Stimulated activated CD8-positive, alpha-beta memory T cell treated with anti-CD3 and anti-CD28 coated beads, Interleukin-2, amount 100 ng/mL, for 48 hours (primary cell): ENCODE results near the gene DDAH1.

Experiments
- DNase-seq, 2 donors: peaks; one replicate each; pipeline ENCODE4 v3.0.0-alpha.2; 2020; ENCODE audit warnings: low read depth in 2 of 2

The DDAH1 gene

DNA sequence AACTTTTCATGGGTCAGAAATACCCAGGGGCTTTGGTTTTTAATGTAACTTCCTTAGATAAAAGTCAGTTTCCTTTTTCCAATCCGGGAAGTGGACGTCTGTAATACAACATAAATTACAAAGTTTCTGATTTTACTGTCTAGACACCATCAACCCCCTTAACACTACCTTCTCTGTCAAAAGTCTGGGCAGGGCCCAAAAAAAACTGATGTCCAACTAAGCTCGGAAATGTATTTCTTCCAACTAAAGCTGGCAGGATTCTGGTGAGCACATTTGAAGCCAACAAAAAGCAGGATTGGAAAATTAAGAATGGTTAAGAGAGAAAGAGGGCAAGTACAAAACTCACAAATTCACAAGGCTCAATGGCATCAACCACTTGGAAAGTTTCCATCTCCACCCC, 24.3 kb downstream of the DDAH1 start:
- DNase-seq, result no peak

DNA sequence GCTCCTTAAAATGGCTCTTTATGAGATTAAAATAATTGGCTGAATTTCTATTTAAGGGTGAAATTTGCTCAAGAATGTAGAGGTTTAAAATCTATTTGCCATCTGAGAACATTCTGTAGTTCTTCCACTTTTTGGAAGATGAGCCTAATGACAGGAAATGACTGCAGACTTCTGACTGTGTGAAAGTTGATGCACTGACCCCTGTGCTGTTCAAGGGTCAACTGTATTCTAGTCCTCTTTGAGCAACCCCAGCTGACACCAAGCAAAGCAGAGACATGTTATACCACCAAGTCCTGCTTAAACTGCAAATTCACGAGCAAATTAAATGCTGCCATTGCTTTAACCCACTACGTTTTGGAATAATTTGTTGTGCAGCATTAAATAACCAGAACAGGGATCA, 26.6 kb downstream of the DDAH1 start:
- no peak for DNase-seq

DNA sequence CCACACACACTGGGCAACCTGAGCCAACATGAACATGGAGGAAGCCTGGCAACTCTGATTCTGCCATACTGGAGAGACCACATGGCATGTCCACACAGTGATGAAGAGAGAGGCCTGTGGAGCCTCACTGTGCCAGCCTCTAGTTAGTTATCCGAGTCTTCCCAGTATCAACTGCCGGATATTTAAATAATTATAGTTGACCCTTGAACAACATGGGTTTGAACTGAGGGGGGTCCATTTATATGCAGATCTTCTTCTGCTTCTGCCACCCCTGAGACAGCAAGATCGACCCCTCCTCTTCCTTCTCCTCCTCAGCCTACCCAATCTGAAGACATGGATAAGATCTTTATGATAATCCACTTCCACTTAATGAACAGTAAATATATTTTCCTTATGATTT, 27.8 kb downstream of the DDAH1 start:
- DNase-seq, result no peak

DNA sequence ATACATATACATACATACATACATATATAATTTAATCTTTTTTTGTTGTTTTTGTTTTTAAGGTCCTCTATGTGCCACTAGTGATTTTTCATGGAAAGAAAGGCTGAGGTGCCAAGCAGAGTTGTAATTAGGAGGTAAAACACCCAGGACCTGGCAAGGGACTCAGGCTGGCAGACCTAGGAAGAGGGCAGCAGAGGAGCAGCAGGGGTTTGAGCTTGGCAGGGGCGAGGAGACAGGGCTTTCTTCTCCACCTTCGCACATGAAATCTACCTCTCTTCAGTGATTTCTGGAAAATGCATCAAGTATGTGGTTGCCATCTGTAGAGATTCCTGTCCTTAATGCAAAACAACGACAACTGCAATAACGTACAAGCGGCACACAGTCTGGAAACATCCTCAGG, 31.9 kb downstream of the DDAH1 start:
- no peak for DNase-seq

- DNase-seq, result no peak
Measured at GRCh38 chr1:85428471-85429089, 36.4 kb downstream of the DDAH1 start.

- no peak for DNase-seq
Measured at GRCh38 chr1:85427849-85428248, 37.1 kb downstream of the DDAH1 start.

DNA sequence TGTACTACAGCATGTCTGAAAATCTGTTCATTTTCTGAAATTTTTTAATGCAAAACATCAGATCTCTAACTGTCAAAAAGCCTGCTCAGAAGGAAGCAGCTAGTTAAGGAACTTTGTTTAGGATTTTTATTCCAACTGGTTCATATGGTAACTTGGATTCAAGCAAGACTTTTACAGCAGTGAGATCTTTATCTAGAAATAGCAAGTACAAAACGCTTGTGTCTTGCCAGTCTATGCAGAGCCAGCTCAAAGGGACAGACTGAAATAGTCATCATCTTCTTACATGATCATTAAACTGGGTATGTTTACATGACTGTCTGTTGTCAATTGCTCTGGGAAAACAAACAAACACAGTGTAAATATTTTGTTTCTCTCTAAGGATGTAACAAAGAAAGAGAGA, 37.6 kb downstream of the DDAH1 start:
- DNase-seq, result no peak

- no peak for DNase-seq
Measured at GRCh38 chr1:85421179-85421578, 43.8 kb downstream of the DDAH1 start.

GRCh38 chr1:85420199-85420598, 44.8 kb downstream of the DDAH1 start:
- no peak for DNase-seq

DNA sequence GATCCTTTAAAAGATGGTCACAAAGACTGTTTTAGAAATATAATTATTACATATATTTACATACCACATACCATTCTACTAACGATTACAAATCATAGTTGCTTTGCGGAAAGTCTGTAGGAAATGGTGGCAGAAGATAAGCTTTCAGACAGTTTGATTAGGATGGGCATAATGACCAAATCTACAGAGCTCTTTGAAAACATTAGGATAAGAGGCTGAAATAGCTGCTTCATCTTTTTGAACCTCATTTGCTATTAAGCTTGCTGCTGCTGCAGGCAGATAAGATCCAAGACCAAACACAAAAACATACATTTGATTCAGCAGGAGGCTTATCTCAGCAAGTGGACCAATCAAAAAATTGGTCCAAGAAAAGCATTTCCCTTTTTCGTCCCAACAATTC, 47.1 kb downstream of the DDAH1 start:
- DNase-seq, result no peak

- no peak for DNase-seq
Measured at GRCh38 chr1:85417017-85417416, 47.9 kb downstream of the DDAH1 start.

- no peak for DNase-seq
Measured at GRCh38 chr1:85413169-85413568, 51.8 kb downstream of the DDAH1 start.

GRCh38 chr1:85411567-85412305, 53.2 kb downstream of the DDAH1 start:
- no peak for DNase-seq

- no peak for DNase-seq
Measured at GRCh38 chr1:85409516-85409915, 55.4 kb downstream of the DDAH1 start.

DNA sequence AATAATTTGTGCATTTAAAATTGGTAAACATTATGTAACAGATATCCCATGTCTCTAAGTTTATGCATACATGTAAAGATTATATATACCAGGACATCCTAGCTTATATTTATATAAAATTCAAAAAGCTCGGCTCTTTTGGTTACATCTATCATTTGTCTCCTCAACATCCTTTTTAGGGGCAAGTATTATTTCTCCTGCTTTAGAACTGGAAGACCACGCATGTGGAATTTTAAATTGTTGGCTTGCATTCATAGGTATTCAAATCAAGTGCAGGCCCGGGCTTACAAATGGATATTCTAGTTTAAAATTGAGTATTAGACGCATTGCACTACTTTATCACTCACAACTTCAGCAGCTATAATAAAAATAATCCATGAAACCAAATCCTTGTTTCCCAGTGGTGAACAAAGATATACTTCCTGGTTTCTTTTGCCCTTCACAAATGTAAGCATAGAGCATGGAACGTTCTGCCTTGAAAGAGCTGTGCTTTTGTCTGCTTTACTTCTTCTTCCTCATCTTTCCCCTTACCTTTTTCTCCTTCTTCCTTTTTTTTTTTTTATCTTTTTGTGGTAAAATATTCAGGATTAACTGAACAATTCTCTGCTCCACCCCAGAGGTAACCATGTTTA, 57.1 kb downstream of the DDAH1 start:
- no peak for DNase-seq

DNA sequence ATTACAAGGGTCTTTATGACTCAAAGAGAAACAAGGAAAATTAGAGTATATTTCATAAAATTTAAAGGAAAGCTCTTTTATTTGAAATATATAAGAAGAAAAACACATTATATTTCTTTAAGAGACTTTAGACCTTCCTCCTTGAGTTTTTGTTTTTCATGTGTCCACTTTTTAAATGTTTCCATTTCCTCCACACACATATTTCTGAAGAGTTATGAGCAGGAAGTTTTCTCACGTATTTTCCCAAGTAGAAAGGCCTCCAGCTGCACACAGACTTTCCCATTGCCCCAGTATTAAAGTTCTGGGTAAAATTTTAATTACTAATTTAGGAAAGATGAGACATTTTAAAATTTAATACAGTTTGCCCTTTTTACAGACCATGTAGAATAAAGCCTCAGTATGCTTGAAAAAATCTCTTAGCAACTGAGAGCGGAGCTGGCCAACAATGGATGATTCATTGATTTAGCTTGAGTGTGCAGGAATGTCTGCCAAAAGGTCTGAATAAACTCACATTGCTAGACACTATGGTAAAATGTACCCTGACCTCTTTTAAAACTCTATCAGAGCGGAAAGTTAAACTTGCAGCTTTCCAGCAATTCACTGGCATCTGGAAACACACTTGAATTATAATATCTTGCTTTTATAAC, 57.9 kb downstream of the DDAH1 start:
- DNase-seq, result no peak

- no peak for DNase-seq
Measured at GRCh38 chr1:85406081-85406480, 58.9 kb downstream of the DDAH1 start.

GRCh38 chr1:85404408-85404807, 60.6 kb downstream of the DDAH1 start:
- no peak for DNase-seq

DNA sequence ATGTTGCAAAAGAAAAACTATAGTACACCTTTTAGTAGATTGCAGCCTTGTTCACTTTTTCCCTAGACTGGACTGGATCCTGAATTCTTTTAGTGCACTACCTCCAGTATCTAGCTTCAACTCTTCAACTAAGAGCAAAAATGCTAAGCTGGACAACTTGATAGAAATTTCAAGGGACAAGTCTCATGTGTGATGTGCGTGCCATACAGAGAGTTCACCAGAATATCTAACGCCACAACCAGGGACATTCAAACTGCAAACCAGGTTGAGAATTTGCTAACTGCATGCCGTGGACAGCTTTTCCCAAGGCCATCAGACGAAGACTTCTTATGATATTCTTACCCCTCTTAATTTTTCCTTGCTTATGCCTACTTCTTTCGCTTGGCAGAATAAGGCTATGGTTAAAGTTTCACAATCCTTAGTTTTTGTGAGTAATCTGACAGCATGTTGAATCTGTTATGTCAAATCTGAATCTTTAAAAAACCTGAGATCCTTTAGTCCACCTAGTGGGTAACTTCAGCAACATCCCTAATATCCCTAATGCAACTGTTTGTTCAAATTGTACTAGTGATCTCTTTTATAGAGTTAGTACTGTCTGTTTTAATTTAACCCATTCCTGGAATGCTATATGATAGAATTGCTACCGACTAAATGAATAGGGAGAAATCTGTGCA, 66.4 kb downstream of the DDAH1 start:
- DNase-seq, result no peak

DNA sequence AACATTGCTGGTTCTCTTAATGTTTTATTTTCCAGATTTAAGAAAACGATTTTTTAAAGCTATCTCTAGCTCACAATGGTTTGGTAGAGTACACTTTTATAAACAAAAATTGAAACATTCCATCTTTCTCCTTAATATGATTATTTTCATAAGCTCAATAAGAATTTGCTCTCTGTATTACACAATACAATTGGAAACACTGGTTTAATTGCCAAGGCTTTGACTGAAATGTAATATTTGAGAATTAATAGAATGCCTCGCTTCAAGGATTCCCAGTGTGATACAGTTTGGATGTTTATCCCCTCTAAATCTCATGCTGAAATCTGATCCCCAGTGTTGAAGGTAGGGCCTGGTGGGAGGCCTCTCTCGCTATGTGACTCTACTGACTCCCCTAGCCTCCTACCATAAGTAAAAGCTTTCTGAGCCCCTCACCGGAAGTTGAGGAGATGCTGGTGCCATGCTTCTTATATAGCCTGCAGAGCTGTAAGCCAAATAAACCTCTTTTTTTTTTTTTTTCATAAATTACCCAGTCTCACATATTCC, 67.4 kb downstream of the DDAH1 start:
- no peak for DNase-seq

- no peak for DNase-seq
Measured at GRCh38 chr1:85396194-85396593, 68.8 kb downstream of the DDAH1 start.

- DNase-seq, result no peak
Measured at GRCh38 chr1:85394130-85394529, 70.8 kb downstream of the DDAH1 start.
